Prostate gland (tissue), 2 donors: Measurements from ENCODE around the gene STARD10. TPM values are rescaled to one million over a fixed set of nuclear protein-coding genes. Genes with fewer than 3 reads are reported as not detected.

Source experiments
- DNase-seq: peaks from one replicate; pipeline ENCODE4 v3.0.0-alpha.2; 2019; ENCODE audit warnings: low spot score
- H3K27ac ChIP-seq, 2 donors: fragments of 200-600 bp; sonication (generic); 2 replicates each; pipeline ENCODE4 v1.5.1; 2017 to 2019
- H3K27me3 ChIP-seq: fragments of 200-600 bp; sonication (generic); replicated peaks from 2 replicates; pipeline ENCODE4 v1.5.1; 2019; ENCODE audit not compliant: insufficient read depth
- H3K36me3 ChIP-seq, 2 donors: fragments of 200-600 bp; sonication (generic); 1 replicate in 1 of 2; 2 replicates in 1 of 2; pipeline versions ENCODE4 v1.5.1 to v1.8.1; 2017 to 2019
- H3K4me1 ChIP-seq: fragments of 200-600 bp; sonication (generic); replicated peaks from 2 replicates; pipeline ENCODE4 v1.5.1; 2019
- H3K4me3 ChIP-seq, 2 donors: fragments of 200-600 bp; sonication (generic); 2 replicates each; pipeline ENCODE4 v1.5.1; 2017 to 2019
- H3K9me3 ChIP-seq: fragments of 200-600 bp; sonication (generic); 2 replicates; pipeline ENCODE4 v1.5.1; 2017
- POLR2A ChIP-seq: fragments of 450-650 bp; IDR thresholded peaks from one replicate; pipeline ENCODE4 v1.6.1; 2016; ENCODE audit warnings: antibody characterized with exemption, mild to moderate bottlenecking
- POLR2AphosphoS5 ChIP-seq: sonication (generic); formaldehyde crosslinking; IDR thresholded peaks from one replicate; pipeline ENCODE4 v1.6.1; 2017; ENCODE audit warnings: antibody characterized with exemption
- WGBS: methylation state at CpG from one replicate; pipeline ENCODE4 v1.1.5; 2018; 5-methylcytosine and 5-hydroxymethylcytosine counted together
- intact Hi-C: fragments of 100-400 bp; cut with DNase I; formaldehyde crosslinking; loops from one replicate; pipeline ENCODE4 v1.14.2; 2022
- total RNA-seq, 2 donors: library from RNA; depleted of rRNA; stranded (reverse); fragments of >200 nt; gene quantifications; one replicate each; pipeline ENCODE4 v1.1.0, GENCODE V29; 2016
- TF ChIP-seq, protein P1 (sequence below), 4 experiments: fragments of 200-600 bp in 2 of 4; fragments of 450-650 bp in 2 of 4; sonication (generic) in 2 of 4; IDR thresholded peaks; 1 replicate in 3 of 4; 2 replicates in 1 of 4; pipeline ENCODE4 v1.5.1; 2016 to 2019; ENCODE audit warnings: antibody characterized with exemption in 4 of 4, mild to moderate bottlenecking in 2 of 4, moderate library complexity in 2 of 4

STARD10 gene, protein sequence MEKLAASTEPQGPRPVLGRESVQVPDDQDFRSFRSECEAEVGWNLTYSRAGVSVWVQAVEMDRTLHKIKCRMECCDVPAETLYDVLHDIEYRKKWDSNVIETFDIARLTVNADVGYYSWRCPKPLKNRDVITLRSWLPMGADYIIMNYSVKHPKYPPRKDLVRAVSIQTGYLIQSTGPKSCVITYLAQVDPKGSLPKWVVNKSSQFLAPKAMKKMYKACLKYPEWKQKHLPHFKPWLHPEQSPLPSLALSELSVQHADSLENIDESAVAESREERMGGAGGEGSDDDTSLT
- total RNA-seq: 100 to 1,000 TPM; 132 to 208 TPM

DNA sequence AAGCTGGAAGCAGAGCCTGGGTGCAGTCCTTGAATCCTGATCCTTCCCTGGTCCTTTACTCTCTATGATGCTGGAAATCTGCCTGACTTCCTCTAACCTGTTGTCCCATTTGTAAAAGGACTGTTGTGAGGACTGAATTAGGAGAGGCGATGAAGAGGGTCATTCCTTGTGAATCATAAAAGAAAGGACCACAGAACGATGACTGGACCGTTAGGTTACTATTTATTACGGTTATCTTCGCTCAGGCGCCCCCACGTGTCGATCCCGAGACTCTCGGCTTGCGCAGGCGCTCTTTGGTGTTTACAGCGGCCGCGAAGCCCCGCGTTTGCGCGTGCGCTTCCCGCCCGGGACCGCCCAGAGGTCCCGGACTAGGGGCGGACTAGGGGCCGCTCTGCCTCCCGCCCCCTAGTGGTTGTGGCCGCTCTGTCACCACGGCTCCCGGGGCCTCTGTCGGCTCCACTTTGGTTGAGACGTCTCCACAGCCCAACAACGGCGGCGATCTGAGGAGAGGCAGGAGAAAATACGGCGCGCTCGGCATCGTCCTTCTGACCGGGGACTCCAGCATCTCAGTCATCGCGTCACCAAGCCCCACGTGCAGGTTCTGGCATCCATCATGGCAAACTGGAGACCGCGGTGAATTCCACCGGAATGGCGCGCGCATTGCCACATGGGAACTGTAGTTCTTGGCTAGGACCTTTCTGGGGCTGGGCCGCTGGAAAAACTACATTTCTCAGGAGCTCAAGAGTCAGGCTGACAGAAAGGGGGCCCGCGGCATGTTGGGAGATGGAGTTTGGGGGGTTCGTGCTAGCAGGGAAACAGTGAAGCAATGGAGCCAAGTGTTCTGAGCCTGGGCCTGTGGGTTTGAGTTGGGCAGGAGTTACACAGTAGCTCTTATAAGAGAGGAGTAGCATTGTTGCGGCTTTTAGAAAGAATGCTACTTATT, at the start of gene STARD10:
STARD10 (minus strand) TSS at position 623 of the 943 bp plus-strand sequence. CDS start 12,866 bp downstream, outside the sequence.
- no peaks in the 10 kb centered on the region for H3K27me3 ChIP-seq
- TF ChIP-seq POLR2A: peak; percentile 49
- TF ChIP-seq, protein P1, sequence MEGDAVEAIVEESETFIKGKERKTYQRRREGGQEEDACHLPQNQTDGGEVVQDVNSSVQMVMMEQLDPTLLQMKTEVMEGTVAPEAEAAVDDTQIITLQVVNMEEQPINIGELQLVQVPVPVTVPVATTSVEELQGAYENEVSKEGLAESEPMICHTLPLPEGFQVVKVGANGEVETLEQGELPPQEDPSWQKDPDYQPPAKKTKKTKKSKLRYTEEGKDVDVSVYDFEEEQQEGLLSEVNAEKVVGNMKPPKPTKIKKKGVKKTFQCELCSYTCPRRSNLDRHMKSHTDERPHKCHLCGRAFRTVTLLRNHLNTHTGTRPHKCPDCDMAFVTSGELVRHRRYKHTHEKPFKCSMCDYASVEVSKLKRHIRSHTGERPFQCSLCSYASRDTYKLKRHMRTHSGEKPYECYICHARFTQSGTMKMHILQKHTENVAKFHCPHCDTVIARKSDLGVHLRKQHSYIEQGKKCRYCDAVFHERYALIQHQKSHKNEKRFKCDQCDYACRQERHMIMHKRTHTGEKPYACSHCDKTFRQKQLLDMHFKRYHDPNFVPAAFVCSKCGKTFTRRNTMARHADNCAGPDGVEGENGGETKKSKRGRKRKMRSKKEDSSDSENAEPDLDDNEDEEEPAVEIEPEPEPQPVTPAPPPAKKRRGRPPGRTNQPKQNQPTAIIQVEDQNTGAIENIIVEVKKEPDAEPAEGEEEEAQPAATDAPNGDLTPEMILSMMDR (IDR thresholded peaks at IDR 0.05): peak; percentile 100
- TF ChIP-seq POLR2AphosphoS5: peak; percentile 94

DNA sequence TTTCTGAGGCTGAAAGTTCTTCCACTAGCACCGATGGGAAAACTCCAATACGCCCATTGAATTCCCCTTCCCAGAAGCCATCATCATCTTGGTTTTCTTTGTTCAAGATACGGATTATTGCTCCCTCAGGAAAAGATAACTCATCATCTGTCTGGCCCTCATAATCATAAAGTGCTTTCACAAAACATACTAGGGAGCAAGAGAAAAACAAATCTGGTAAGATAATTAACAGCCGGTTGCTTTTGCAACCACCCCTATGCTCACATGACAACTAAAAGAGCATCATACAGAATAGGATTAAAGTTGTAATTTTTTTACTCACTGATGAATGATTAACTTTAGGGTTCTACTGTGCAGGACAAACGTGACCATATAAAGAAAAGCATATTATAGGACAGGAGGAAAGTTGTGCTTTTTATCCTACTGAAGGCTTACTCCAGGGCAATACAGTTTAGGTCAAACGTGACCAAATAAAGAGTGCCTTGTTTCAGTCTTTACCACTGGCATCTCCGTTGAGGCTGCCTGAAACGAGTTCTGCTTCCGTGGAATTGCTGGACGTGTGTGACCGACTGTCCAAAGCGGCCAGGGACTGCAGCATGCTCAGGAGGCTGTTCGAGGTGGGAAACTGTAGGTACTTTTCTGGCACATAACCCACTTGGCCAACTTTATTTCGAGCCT, 48.9 kb upstream of the STARD10 start:
- TF ChIP-seq, protein P1 (IDR thresholded peaks at IDR 0.05): no peak
- TF ChIP-seq POLR2A: no peak
- TF ChIP-seq POLR2AphosphoS5: no peak
- H3K4me1 ChIP-seq: no peaks in the 10 kb centered on the region
- H3K4me3 ChIP-seq: no peak overlapping the region
- H3K36me3 ChIP-seq: no peaks in the 10 kb centered on the region
- H3K27me3 ChIP-seq: no peaks in the 10 kb centered on the region
- no peak overlapping the region for H3K27ac ChIP-seq
- DNase-seq: no peak
- intact Hi-C loops: no loop called here
- H3K9me3 ChIP-seq: no peaks in the 10 kb centered on the region
- whole genome bisulfite sequencing: 78% methylated on average over 14 of the region's 14 CpGs

More for the DNA sequence above, at the start of gene STARD10:
- Histone ChIP-seq H3K4me1 (no peaks in the 10 kb centered on the region), H3K27ac (peak within 1 kb of the TSS; percentile 92 to 95), H3K4me3 (peak within 1 kb of the TSS; percentile 53 to 56), H3K36me3 (no peaks in the 10 kb centered on the region), H3K9me3 (no peaks in the 10 kb centered on the region)
- DNase-seq: peak; percentile 94
- 2% methylated on average over 45 of the region's 55 CpGs for whole genome bisulfite sequencing
- intact Hi-C loops: loop anchor here (1.0 kb wide), 1 partner anchor 68 kb away; no protein-coding TSS in a partner anchor

DNA sequence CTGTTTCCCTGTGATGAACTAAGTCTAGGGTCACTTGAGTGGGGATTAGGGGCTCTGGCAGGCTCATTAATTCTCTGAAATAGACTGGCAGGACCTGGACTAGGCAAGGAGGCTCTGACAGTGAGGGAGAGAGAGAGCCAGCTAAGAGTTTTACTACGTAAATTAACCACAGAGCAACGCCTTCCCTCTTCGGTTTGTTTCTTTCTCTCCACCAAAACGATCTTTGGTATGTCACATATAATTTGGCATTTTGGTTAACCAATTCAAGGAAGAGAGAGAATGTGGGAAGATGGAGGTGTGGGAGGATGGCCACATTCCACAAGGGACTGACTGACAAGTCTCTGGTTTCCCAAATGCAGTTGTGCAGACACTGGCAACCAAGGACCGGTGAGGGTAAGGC, 48.3 kb upstream of the STARD10 start:
- intact Hi-C loops: no loop called here

DNA sequence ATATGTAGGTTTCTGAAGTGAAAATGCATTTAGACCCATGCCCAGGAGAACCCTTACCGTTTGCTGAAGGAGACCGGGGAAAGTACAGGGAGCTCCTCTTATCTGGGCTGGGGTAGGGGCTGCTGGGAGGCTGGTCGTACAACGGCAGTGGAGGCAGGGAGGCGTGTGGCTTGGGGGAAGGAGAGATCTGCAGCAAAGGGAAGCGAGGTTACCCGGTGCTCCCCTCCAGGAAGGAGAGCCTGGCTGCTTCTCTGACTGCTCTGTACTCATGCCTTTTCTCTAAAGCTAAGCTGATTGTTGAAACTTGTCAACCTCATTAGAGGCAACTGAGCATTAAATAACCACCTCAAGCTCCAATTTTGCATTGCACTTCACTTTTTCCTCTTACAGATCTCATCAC, 47.5 kb upstream of the STARD10 start:
- Histone ChIP-seq H3K36me3 (no peaks in the 10 kb centered on the region), H3K27ac (no peak overlapping the region)

More for the DNA sequence above, 48.3 kb upstream of the STARD10 start:
- 64% methylated on average over 5 of the region's 5 CpGs for WGBS
- TF ChIP-seq POLR2AphosphoS5: no peak
- TF ChIP-seq, protein P1 (IDR thresholded peaks at IDR 0.05): no peak
- no peak for TF ChIP-seq POLR2A
- no peaks in the 10 kb centered on the region for H3K4me1 ChIP-seq
- no peak overlapping the region for H3K4me3 ChIP-seq
- DNase-seq: no peak
- H3K9me3 ChIP-seq: no peaks in the 10 kb centered on the region
- H3K27me3 ChIP-seq: no peaks in the 10 kb centered on the region
- no peak overlapping the region for H3K27ac ChIP-seq
- no peaks in the 10 kb centered on the region for H3K36me3 ChIP-seq

More for the DNA sequence above, 47.5 kb upstream of the STARD10 start:
- 82% methylated on average over 7 of the region's 7 CpGs for whole genome bisulfite sequencing
- intact Hi-C loops: no loop called here
- DNase-seq: no peak
- Histone ChIP-seq H3K27me3 (no peaks in the 10 kb centered on the region), H3K9me3 (no peaks in the 10 kb centered on the region), H3K4me1 (no peaks in the 10 kb centered on the region), H3K4me3 (no peak overlapping the region)
- no peak for TF ChIP-seq POLR2A
- TF ChIP-seq POLR2AphosphoS5: no peak
- TF ChIP-seq, protein P1 (IDR thresholded peaks at IDR 0.05): no peak
